ENCODE results near the gene ESAM.

ESAM gene

GRCh38 chr11:124762105-124762623 lies at the start of gene ESAM:
Gene ESAM (minus strand): TSS chr11:124762290. CDS start chr11:124762154, 136 bp downstream.
- POLR2A ChIA-PET: interaction anchor here (0.6 to 2.6 kb wide), 3 partner anchors 16 to 39 kb away, joined by 10 to 14 read pairs (median 13); partner anchors contain the start of gene MSANTD2
- Histone ChIP-seq H3K36me3 (ENCODE audit: control insufficient read depth in 2 of 2, insufficient read depth in 1 of 2, low read length in 2 of 2) (peaks cover 0 to 14% of the 10 kb centered on the region in 2 experiments; a peak in 1 of 3 replicates), H3K4me1 (ENCODE audit: control insufficient read depth, insufficient read depth, low read length) (no peaks in the 10 kb centered on the region), H3K9me3 (ENCODE audit: control insufficient read depth, insufficient read depth, low read depth, low read length) (no peaks in the 10 kb centered on the region), H3K4me3 (ENCODE audit: low read depth, low read length) (peak within 1 kb of the TSS; percentile 57), H3K27ac (ENCODE audit: extremely low read depth, low read depth, low read length) (no peak within 1 kb of the TSS; the same call in 1 of the 2 replicates)
- TF ChIP-seq GLIS2 (tag by site-specific recombination; IDR thresholded peaks at IDR 0.05): no peak
- no peak for TF ChIP-seq ZNF350 (tag by site-specific recombination; IDR thresholded peaks at IDR 0.05)
- TF ChIP-seq HOXC10 (CRISPR knock-in tag; IDR thresholded peaks at IDR 0.05): no peak
- no peak for TF ChIP-seq ZNF121 (tag by site-specific recombination; IDR thresholded peaks at IDR 0.05)
- no peak for TF ChIP-seq MEIS1 (CRISPR knock-in tag; IDR thresholded peaks at IDR 0.05; ENCODE audit: borderline replicate concordance)
- no peak for TF ChIP-seq KLF7 (tag by site-specific recombination; IDR thresholded peaks at IDR 0.05; ENCODE audit: borderline replicate concordance)
- peak; percentile 89 for TF ChIP-seq PRDM10 (tag by site-specific recombination; IDR thresholded peaks at IDR 0.05)
- peak; percentile 39; the same call in 1 of the 2 replicates for TF ChIP-seq ZBTB20 (tag by site-specific recombination; IDR thresholded peaks at IDR 0.05)
- TF ChIP-seq ZSCAN30 (tag by site-specific recombination; IDR thresholded peaks at IDR 0.05): no peak
- peak; percentile 64 for TF ChIP-seq ZNF398 (tag by site-specific recombination; IDR thresholded peaks at IDR 0.05)
- CTCF ChIA-PET: interaction anchor here (0.7 to 4.3 kb wide), 18 partner anchors 10 to 149 kb away, joined by 3 to 42 read pairs (median 6); no protein-coding TSS in a partner anchor

GRCh38 chr11:124811399-124812125 lies 49.5 kb upstream of the ESAM start:
- ChIA-PET CTCF (no interaction called here), POLR2A (no interaction called here)

More at GRCh38 chr11:124811399-124812125, 49.5 kb upstream of the ESAM start:
- H3K4me3 ChIP-seq (ENCODE audit: low read depth, low read length): no peak overlapping the region
- no peaks in the 10 kb centered on the region for H3K36me3 ChIP-seq (ENCODE audit: control insufficient read depth in 2 of 2, insufficient read depth in 1 of 2, low read length in 2 of 2)
- H3K27ac ChIP-seq (ENCODE audit: extremely low read depth, low read depth, low read length): no peak overlapping the region
- TF ChIP-seq ZNF792 (tag by site-specific recombination; IDR thresholded peaks at IDR 0.05) (no peak), ZNF19 (tag by site-specific recombination; IDR thresholded peaks at IDR 0.05; ENCODE audit: low read depth) (no peak), ZNF132 (tag by site-specific recombination; IDR thresholded peaks at IDR 0.05; ENCODE audit: borderline replicate concordance) (no peak), ZNF2 (tag by site-specific recombination; IDR thresholded peaks at IDR 0.05) (no peak), ZNF37A (tag by site-specific recombination; IDR thresholded peaks at IDR 0.05) (no peak), INSM2 (tag by site-specific recombination; IDR thresholded peaks at IDR 0.05) (no peak), SALL2 (tag by site-specific recombination; IDR thresholded peaks at IDR 0.05; ENCODE audit: borderline replicate concordance) (no peak), YY2 (tag by site-specific recombination; IDR thresholded peaks at IDR 0.05) (no peak), ZBTB1 (tag by site-specific recombination; IDR thresholded peaks at IDR 0.05) (no peak), GLIS2 (tag by site-specific recombination; IDR thresholded peaks at IDR 0.05) (no peak), ZFP41 (tag by site-specific recombination; IDR thresholded peaks at IDR 0.05; ENCODE audit: borderline replicate concordance) (no peak), ZNF23 (tag by site-specific recombination; IDR thresholded peaks at IDR 0.05; ENCODE audit: borderline replicate concordance) (no peak), AEBP2 (tag by site-specific recombination; IDR thresholded peaks at IDR 0.05; ENCODE audit: borderline replicate concordance) (no peak), ZNF654 (tag by site-specific recombination; IDR thresholded peaks at IDR 0.05; ENCODE audit: low read depth) (no peak)
- H3K9me3 ChIP-seq (ENCODE audit: control insufficient read depth, insufficient read depth, low read depth, low read length): no peaks in the 10 kb centered on the region
- no peaks in the 10 kb centered on the region for H3K4me1 ChIP-seq (ENCODE audit: control insufficient read depth, insufficient read depth, low read length)
